ENCODE data around the gene RPL28. TPM values are rescaled to one million over a fixed set of nuclear protein-coding genes. Genes with fewer than 3 reads are reported as not detected.

The RPL28 gene
- total and polyA plus RNA-seq, 2 experiments from 2014 or later: 530 to 875 TPM

GRCh38 chr19:55423225-55424005 is 37.7 kb downstream of the RPL28 start:
- DNase-seq: no peak
- peaks cover 27% of the 10 kb centered on the region; the same call in 1 of the 2 replicates for H3K27me3 ChIP-seq (replicated peaks; ENCODE audit: insufficient read depth)
- no peak overlapping the region for H3K4me3 ChIP-seq
- H3K4me1 ChIP-seq (ENCODE audit: insufficient read depth): no peaks in the 10 kb centered on the region
- H3K27ac ChIP-seq: no peak overlapping the region
- H2AFZ ChIP-seq: no peak overlapping the region
- H4K20me1 ChIP-seq (ENCODE audit: insufficient read depth): no peaks in the 10 kb centered on the region
- no peaks in the 10 kb centered on the region for H3K9me2 ChIP-seq (ENCODE audit: insufficient read depth)
- H3K9ac ChIP-seq: no peak overlapping the region
- no peaks in the 10 kb centered on the region for H3K79me2 ChIP-seq (ENCODE audit: insufficient read depth)
- H3K36me3 ChIP-seq (ENCODE audit: low read depth): no peaks in the 10 kb centered on the region
- no peaks in the 10 kb centered on the region for H3F3A ChIP-seq (ENCODE audit: insufficient read depth)
- no peak for TF ChIP-seq EZH2phosphoT487 (IDR thresholded peaks at IDR 0.05; ENCODE audit: insufficient read depth, low read depth)
- no peak for TF ChIP-seq EZH2 (IDR thresholded peaks at IDR 0.05; ENCODE audit: insufficient read depth, poor library complexity, severe bottlenecking)
- in situ Hi-C loops (cut with MboI): no loop called here
- no peak overlapping the region for H3K4me2 ChIP-seq (ENCODE audit: unreplicated experiment)
- no peaks in the 10 kb centered on the region for H3K9me3 ChIP-seq (ENCODE audit: low read depth)
- 11 to 15% methylated on average over 13 of the region's 13 CpGs for WGBS, 2 experiments (ENCODE audit: low coverage in 1 of 2, low lambda C conversion rate in 2 of 2, missing lambda C conversion rate in 2 of 2)

GRCh38 chr19:55424518-55424917 is 38.8 kb downstream of the RPL28 start:
- no peak overlapping the region for H3K4me3 ChIP-seq
- no peaks in the 10 kb centered on the region for H3K4me1 ChIP-seq (ENCODE audit: insufficient read depth)
- no peaks in the 10 kb centered on the region for H3K79me2 ChIP-seq (ENCODE audit: insufficient read depth)
- no peak overlapping the region for H2AFZ ChIP-seq
- 41 to 43% methylated on average over 3 of the region's 3 CpGs for WGBS, 2 experiments (ENCODE audit: low coverage in 1 of 2, low lambda C conversion rate in 2 of 2, missing lambda C conversion rate in 2 of 2)
- H3K9ac ChIP-seq: no peak overlapping the region
- H4K20me1 ChIP-seq (ENCODE audit: insufficient read depth): no peaks in the 10 kb centered on the region
- no peaks in the 10 kb centered on the region for H3F3A ChIP-seq (ENCODE audit: insufficient read depth)
- H3K4me2 ChIP-seq (ENCODE audit: unreplicated experiment): no peak overlapping the region
- no peaks in the 10 kb centered on the region for H3K9me2 ChIP-seq (ENCODE audit: insufficient read depth)
- H3K27me3 ChIP-seq (replicated peaks; ENCODE audit: insufficient read depth): peaks cover 27% of the 10 kb centered on the region; the same call in 1 of the 2 replicates
- in situ Hi-C loops (cut with MboI): no loop called here
- no peak for TF ChIP-seq EZH2 (IDR thresholded peaks at IDR 0.05; ENCODE audit: insufficient read depth, poor library complexity, severe bottlenecking)
- no peak for TF ChIP-seq EZH2phosphoT487 (IDR thresholded peaks at IDR 0.05; ENCODE audit: insufficient read depth, low read depth)
- DNase-seq: no peak
- H3K36me3 ChIP-seq (ENCODE audit: low read depth): no peaks in the 10 kb centered on the region
- H3K27ac ChIP-seq: no peak overlapping the region
- H3K9me3 ChIP-seq (ENCODE audit: low read depth): no peaks in the 10 kb centered on the region

- H3K4me2 ChIP-seq (ENCODE audit: unreplicated experiment): no peak overlapping the region
- H3F3A ChIP-seq (ENCODE audit: insufficient read depth): no peaks in the 10 kb centered on the region
- in situ Hi-C loops (cut with MboI): no loop called here
- H3K9me3 ChIP-seq (ENCODE audit: low read depth): no peaks in the 10 kb centered on the region
- H3K4me3 ChIP-seq: no peak overlapping the region
- WGBS, 2 experiments (ENCODE audit: low coverage in 1 of 2, low lambda C conversion rate in 2 of 2, missing lambda C conversion rate in 2 of 2): 21 to 24% methylated on average over 2 of the region's 2 CpGs
- DNase-seq: no peak
- H4K20me1 ChIP-seq (ENCODE audit: insufficient read depth): no peaks in the 10 kb centered on the region
- no peak for TF ChIP-seq EZH2 (IDR thresholded peaks at IDR 0.05; ENCODE audit: insufficient read depth, poor library complexity, severe bottlenecking)
- no peak for TF ChIP-seq EZH2phosphoT487 (IDR thresholded peaks at IDR 0.05; ENCODE audit: insufficient read depth, low read depth)
- H3K27me3 ChIP-seq (replicated peaks; ENCODE audit: insufficient read depth): peaks cover 27% of the 10 kb centered on the region; the same call in 1 of the 2 replicates
- H3K4me1 ChIP-seq (ENCODE audit: insufficient read depth): no peaks in the 10 kb centered on the region
- H3K79me2 ChIP-seq (ENCODE audit: insufficient read depth): no peaks in the 10 kb centered on the region
- H3K27ac ChIP-seq: no peak overlapping the region
- no peak overlapping the region for H3K9ac ChIP-seq
- no peaks in the 10 kb centered on the region for H3K9me2 ChIP-seq (ENCODE audit: insufficient read depth)
- H2AFZ ChIP-seq: no peak overlapping the region
- H3K36me3 ChIP-seq (ENCODE audit: low read depth): no peaks in the 10 kb centered on the region
Measured at GRCh38 chr19:55426042-55426441, 40.3 kb downstream of the RPL28 start.

- Histone ChIP-seq H2AFZ (no peak overlapping the region), H3K4me1 (ENCODE audit: insufficient read depth) (no peaks in the 10 kb centered on the region), H3K79me2 (ENCODE audit: insufficient read depth) (no peaks in the 10 kb centered on the region), H3K4me3 (no peak overlapping the region), H3K27ac (no peak overlapping the region), H3K4me2 (ENCODE audit: unreplicated experiment) (no peak overlapping the region), H3K36me3 (ENCODE audit: low read depth) (no peaks in the 10 kb centered on the region), H4K20me1 (ENCODE audit: insufficient read depth) (no peaks in the 10 kb centered on the region), H3K9me3 (ENCODE audit: low read depth) (no peaks in the 10 kb centered on the region), H3K9me2 (ENCODE audit: insufficient read depth) (no peaks in the 10 kb centered on the region), H3K9ac (no peak overlapping the region), H3K27me3 (replicated peaks; ENCODE audit: insufficient read depth) (0 out of 2 replicates have a peak, but pooled peaks cover 3% of the 10 kb centered on the region), H3F3A (ENCODE audit: insufficient read depth) (no peaks in the 10 kb centered on the region)
- DNase-seq: peak; percentile 22
- WGBS, 2 experiments (ENCODE audit: low coverage in 1 of 2, low lambda C conversion rate in 2 of 2, missing lambda C conversion rate in 2 of 2): 58 to 65% methylated on average over 1 of the region's 1 CpG
- no peak for TF ChIP-seq EZH2 (IDR thresholded peaks at IDR 0.05; ENCODE audit: insufficient read depth, poor library complexity, severe bottlenecking)
- no peak for TF ChIP-seq EZH2phosphoT487 (IDR thresholded peaks at IDR 0.05; ENCODE audit: insufficient read depth, low read depth)
- in situ Hi-C loops (cut with MboI): no loop called here
Measured at GRCh38 chr19:55431183-55431582, 45.5 kb downstream of the RPL28 start.
